ENCODE measurements around the gene AGPAT1. TPM values are rescaled to one million over a fixed set of nuclear protein-coding genes. Genes with fewer than 3 reads are reported as not detected.

The AGPAT1 gene
- total RNA-seq, 1 experiment from 2014 or later = 55.6 TPM

DNA sequence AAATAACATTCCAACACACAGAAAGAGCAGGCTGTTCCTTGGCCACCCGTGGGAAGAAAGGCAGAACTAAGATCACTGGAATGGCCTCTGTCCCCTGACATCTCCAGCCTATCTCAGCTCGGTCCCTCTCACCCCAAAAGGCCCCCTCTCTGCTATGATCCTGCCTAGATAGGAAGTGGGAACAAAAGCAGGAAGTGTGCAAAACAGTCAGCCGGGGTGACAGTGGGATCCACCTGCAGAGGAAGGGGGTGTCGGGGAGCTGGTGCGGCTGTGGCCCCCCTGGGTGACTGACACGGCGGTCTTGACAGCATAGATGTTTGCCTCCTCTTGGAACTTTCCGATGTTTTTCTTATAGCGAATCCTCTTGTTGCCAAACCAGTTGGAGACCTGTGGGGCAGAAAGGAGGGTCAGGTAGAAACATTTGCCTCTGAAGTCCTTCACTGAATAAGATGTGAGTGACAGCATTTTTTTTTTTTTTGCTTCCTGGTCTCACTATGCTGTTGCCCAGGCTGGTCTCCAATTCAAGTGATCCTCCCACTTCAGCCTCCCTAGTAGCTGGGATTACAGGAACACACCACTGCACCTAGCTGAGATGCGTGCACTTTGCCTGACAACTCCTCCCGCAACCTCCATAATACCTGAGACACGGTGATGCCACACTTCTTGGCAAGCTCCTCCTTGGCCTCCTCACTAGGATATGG, 11.3 kb upstream of the AGPAT1 start:
- ChIA-PET POLR2A (no interaction called here), CTCF (no interaction called here), RAD21 (ENCODE audit: low non-redundant PET in 1 of 2, low total read pairs in 2 of 2, uncharacterized antibody in 2 of 2, unreplicated experiment in 2 of 2) (no interaction called here)
- Histone ChIP-seq H3K9ac (ENCODE audit: low read length) (no peak overlapping the region), H3K27me3 (ENCODE audit: insufficient read depth, low read length) (no peaks in the 10 kb centered on the region), H3K9me3 (ENCODE audit: control insufficient read depth in 1 of 2, insufficient read depth in 1 of 2, low read depth in 1 of 2, low read length in 2 of 2) (no peaks in the 10 kb centered on the region), H3K4me3 (replicated peaks in 1 of 2; ENCODE audit: low read depth in 1 of 2, low read length in 2 of 2) (no peak overlapping the region), H3K9me2 (ENCODE audit: insufficient read depth) (no peaks in the 10 kb centered on the region), H3K27ac (ENCODE audit: low read depth, low read length) (peak overlapping the region; percentile 44), H3K4me1 (ENCODE audit: control insufficient read depth in 1 of 2, insufficient read depth in 2 of 2, low read length in 2 of 2) (peaks cover 12 to 52% of the 10 kb centered on the region in 2 experiments), H4K20me1 (ENCODE audit: insufficient read depth) (no peaks in the 10 kb centered on the region), H3K4me2 (ENCODE audit: low read length) (no peak overlapping the region), H3K36me3 (ENCODE audit: control insufficient read depth in 1 of 2, insufficient read depth in 2 of 2, low read length in 2 of 2) (peaks cover 3 to 10% of the 10 kb centered on the region in 2 experiments; a peak in 2 of 4 replicates), H3K79me2 (ENCODE audit: insufficient read depth, low read length) (peaks cover 13% of the 10 kb centered on the region), H2AFZ (ENCODE audit: low read depth, low read length, poor library complexity, severe bottlenecking) (no peak overlapping the region)
- TF ChIP-seq, protein P1, sequence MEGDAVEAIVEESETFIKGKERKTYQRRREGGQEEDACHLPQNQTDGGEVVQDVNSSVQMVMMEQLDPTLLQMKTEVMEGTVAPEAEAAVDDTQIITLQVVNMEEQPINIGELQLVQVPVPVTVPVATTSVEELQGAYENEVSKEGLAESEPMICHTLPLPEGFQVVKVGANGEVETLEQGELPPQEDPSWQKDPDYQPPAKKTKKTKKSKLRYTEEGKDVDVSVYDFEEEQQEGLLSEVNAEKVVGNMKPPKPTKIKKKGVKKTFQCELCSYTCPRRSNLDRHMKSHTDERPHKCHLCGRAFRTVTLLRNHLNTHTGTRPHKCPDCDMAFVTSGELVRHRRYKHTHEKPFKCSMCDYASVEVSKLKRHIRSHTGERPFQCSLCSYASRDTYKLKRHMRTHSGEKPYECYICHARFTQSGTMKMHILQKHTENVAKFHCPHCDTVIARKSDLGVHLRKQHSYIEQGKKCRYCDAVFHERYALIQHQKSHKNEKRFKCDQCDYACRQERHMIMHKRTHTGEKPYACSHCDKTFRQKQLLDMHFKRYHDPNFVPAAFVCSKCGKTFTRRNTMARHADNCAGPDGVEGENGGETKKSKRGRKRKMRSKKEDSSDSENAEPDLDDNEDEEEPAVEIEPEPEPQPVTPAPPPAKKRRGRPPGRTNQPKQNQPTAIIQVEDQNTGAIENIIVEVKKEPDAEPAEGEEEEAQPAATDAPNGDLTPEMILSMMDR (IDR thresholded peaks at IDR 0.05 in 2 of 3, conservative IDR thresholded peaks at IDR 0.05 in 1 of 3; ENCODE audit: borderline replicate concordance in 1 of 3, insufficient read depth in 1 of 3, low read depth in 2 of 3, low read length in 2 of 3) = no peak
- no peak for TF ChIP-seq SP1 (IDR thresholded peaks at IDR 0.05; ENCODE audit: low read depth)
- TF ChIP-seq CBX3 (IDR thresholded peaks at IDR 0.05; ENCODE audit: low read depth) = no peak
- TF ChIP-seq CEBPB (IDR thresholded peaks at IDR 0.05; ENCODE audit: low read depth) = no peak
- TF ChIP-seq ZNF274 (IDR thresholded peaks at IDR 0.05; ENCODE audit: low read depth, low read length) = no peak
- TF ChIP-seq RAD21 (IDR thresholded peaks at IDR 0.05; ENCODE audit: low read depth) = no peak
- TF ChIP-seq POLR2AphosphoS5 (IDR thresholded peaks at IDR 0.05; ENCODE audit: low read depth, low read length) = no peak
- no peak for TF ChIP-seq EZH2 (IDR thresholded peaks at IDR 0.05)
- TF ChIP-seq, protein P2, sequence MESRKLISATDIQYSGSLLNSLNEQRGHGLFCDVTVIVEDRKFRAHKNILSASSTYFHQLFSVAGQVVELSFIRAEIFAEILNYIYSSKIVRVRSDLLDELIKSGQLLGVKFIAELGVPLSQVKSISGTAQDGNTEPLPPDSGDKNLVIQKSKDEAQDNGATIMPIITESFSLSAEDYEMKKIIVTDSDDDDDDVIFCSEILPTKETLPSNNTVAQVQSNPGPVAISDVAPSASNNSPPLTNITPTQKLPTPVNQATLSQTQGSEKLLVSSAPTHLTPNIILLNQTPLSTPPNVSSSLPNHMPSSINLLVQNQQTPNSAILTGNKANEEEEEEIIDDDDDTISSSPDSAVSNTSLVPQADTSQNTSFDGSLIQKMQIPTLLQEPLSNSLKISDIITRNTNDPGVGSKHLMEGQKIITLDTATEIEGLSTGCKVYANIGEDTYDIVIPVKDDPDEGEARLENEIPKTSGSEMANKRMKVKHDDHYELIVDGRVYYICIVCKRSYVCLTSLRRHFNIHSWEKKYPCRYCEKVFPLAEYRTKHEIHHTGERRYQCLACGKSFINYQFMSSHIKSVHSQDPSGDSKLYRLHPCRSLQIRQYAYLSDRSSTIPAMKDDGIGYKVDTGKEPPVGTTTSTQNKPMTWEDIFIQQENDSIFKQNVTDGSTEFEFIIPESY (IDR thresholded peaks at IDR 0.05; ENCODE audit: extremely low read depth, insufficient replicate concordance, low read length) = no peak
- TF ChIP-seq FOSL1 (IDR thresholded peaks at IDR 0.05; ENCODE audit: low read depth) = no peak
- no peak for TF ChIP-seq TCF7L2 (IDR thresholded peaks at IDR 0.05; ENCODE audit: borderline replicate concordance, extremely low read depth, insufficient read depth, insufficient read length)
- no peak for TF ChIP-seq ZFX (IDR thresholded peaks at IDR 0.05)
- TF ChIP-seq, protein P3, sequence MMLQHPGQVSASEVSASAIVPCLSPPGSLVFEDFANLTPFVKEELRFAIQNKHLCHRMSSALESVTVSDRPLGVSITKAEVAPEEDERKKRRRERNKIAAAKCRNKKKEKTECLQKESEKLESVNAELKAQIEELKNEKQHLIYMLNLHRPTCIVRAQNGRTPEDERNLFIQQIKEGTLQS (IDR thresholded peaks at IDR 0.05) = no peak
- no peak for TF ChIP-seq SIN3A (IDR thresholded peaks at IDR 0.05; ENCODE audit: low read depth)
- TF ChIP-seq EGR1 (IDR thresholded peaks at IDR 0.05; ENCODE audit: low read depth) = no peak
- TF ChIP-seq, protein P4, sequence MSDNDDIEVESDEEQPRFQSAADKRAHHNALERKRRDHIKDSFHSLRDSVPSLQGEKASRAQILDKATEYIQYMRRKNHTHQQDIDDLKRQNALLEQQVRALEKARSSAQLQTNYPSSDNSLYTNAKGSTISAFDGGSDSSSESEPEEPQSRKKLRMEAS (IDR thresholded peaks at IDR 0.05) = no peak
- TF ChIP-seq ELF1 (IDR thresholded peaks at IDR 0.05; ENCODE audit: borderline replicate concordance, low read depth) = no peak
- ATAC-seq (no peak), DNase-seq (ENCODE audit: low read depth, low spot score) (no peak)
- intact Hi-C loops (cut with micrococcal nuclease) = no loop called here
- no TSS peak for BruUV-seq (replicated peaks)

Measured in HCT116 (cell line).